ENCODE results near the gene PITPNM3. TPM values are rescaled to one million over a fixed set of nuclear protein-coding genes. Genes with fewer than 3 reads are reported as not detected.

Gene PITPNM3
- total and polyA plus RNA-seq, 11 donors: 0.16 to 1.7 (median 0.33) TPM

GRCh38 chr17:6479622-6480302 is 76.6 kb downstream of the PITPNM3 start:
- no peak for TF ChIP-seq POLR2A (IDR thresholded peaks at IDR 0.05)
- TF ChIP-seq, protein P1, sequence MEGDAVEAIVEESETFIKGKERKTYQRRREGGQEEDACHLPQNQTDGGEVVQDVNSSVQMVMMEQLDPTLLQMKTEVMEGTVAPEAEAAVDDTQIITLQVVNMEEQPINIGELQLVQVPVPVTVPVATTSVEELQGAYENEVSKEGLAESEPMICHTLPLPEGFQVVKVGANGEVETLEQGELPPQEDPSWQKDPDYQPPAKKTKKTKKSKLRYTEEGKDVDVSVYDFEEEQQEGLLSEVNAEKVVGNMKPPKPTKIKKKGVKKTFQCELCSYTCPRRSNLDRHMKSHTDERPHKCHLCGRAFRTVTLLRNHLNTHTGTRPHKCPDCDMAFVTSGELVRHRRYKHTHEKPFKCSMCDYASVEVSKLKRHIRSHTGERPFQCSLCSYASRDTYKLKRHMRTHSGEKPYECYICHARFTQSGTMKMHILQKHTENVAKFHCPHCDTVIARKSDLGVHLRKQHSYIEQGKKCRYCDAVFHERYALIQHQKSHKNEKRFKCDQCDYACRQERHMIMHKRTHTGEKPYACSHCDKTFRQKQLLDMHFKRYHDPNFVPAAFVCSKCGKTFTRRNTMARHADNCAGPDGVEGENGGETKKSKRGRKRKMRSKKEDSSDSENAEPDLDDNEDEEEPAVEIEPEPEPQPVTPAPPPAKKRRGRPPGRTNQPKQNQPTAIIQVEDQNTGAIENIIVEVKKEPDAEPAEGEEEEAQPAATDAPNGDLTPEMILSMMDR (IDR thresholded peaks at IDR 0.05): no peak
- H3K36me3 ChIP-seq: no peaks in the 10 kb centered on the region
- intact Hi-C loops (cut with DNase I): loop anchor here in 7 of 10 donors (5.0 to 10.0 kb wide), 5 partner anchors 65 to 95 kb away; partner anchors contain the start of gene PITPNM3 (in 3 of the 7)
- DNase-seq (no peak), ATAC-seq (no peak)
- H3K4me3 ChIP-seq: no peak overlapping the region
- no peak overlapping the region for H3K27ac ChIP-seq
- 38 to 59% (median 51%) methylated on average over 10 to 13 of the region's 13 CpGs for WGBS, 4 donors
- H3K4me1 ChIP-seq: no peaks in the 10 kb centered on the region
- no peaks in the 10 kb centered on the region for H3K9me3 ChIP-seq
- peaks cover 0 to 17% (median 0%) of the 10 kb centered on the region in 9 donors for H3K27me3 ChIP-seq

- Histone ChIP-seq H3K27ac (no peak overlapping the region), H3K27me3 (peaks cover 0 to 17% (median 0%) of the 10 kb centered on the region in 9 donors), H3K36me3 (no peaks in the 10 kb centered on the region), H3K9me3 (no peaks in the 10 kb centered on the region), H3K4me3 (no peak overlapping the region), H3K4me1 (no peaks in the 10 kb centered on the region)
- intact Hi-C loops (cut with DNase I): loop anchor here in 7 of 10 donors (5.0 to 10.0 kb wide), 5 partner anchors 66 to 96 kb away; partner anchors contain the start of gene PITPNM3 (in 3 of the 7)
- DNase-seq: peak in 1 of 5 donors; percentile 48
- ATAC-seq: no peak
- no peak for TF ChIP-seq POLR2A (IDR thresholded peaks at IDR 0.05)
- TF ChIP-seq, protein P1 (IDR thresholded peaks at IDR 0.05): no peak
- 88 to 95% (median 92%) methylated on average over 11 of the region's 11 CpGs for WGBS, 4 donors
Observed at GRCh38 chr17:6478486-6478885, 77.9 kb downstream of the PITPNM3 start.

GRCh38 chr17:6477831-6478383 is 78.4 kb downstream of the PITPNM3 start:
- H3K4me3 ChIP-seq: no peak overlapping the region
- H3K9me3 ChIP-seq: no peaks in the 10 kb centered on the region
- intact Hi-C loops (cut with DNase I): loop anchor here in 7 of 10 donors (5.0 to 10.0 kb wide), 5 partner anchors 67 to 97 kb away; partner anchors contain the start of gene PITPNM3 (in 3 of the 7)
- DNase-seq (peak in 1 of 5 donors; percentile 33), ATAC-seq (no peak)
- 84 to 93% (median 88%) methylated on average over 7 to 14 of the region's 14 CpGs for WGBS, 4 donors
- no peaks in the 10 kb centered on the region for H3K4me1 ChIP-seq
- no peaks in the 10 kb centered on the region for H3K36me3 ChIP-seq
- TF ChIP-seq, protein P1 (IDR thresholded peaks at IDR 0.05): no peak
- no peak for TF ChIP-seq POLR2A (IDR thresholded peaks at IDR 0.05)
- H3K27ac ChIP-seq: no peak overlapping the region
- H3K27me3 ChIP-seq: peaks cover 0 to 17% (median 0%) of the 10 kb centered on the region in 9 donors

DNA sequence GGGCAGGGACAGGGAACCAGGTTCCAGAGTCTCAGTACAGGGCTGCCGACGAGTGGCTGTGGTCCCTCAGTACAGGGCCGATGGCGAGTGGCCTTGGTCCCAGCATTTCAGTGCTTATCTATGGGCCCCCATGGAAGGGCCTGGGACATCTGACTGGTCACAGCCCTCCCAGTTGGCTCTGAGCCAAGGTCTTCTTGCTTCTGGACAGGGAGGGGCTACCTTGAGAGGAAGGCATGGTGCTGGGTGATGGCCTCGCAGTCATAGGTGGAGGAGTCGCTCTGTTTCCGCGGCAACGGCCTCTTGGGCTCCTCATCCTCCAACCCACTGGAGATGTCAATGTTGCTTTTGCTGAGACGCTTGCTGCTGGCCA is 79.6 kb downstream of the PITPNM3 start:
- intact Hi-C loops (cut with DNase I): loop anchor here in 7 of 10 donors (5.0 to 10.0 kb wide), 5 partner anchors 68 to 98 kb away; partner anchors contain the start of gene PITPNM3 (in 3 of the 7)
- Histone ChIP-seq H3K27ac (no peak overlapping the region), H3K27me3 (peaks cover 0 to 17% (median 0%) of the 10 kb centered on the region in 9 donors), H3K4me1 (no peaks in the 10 kb centered on the region), H3K36me3 (no peaks in the 10 kb centered on the region), H3K9me3 (no peaks in the 10 kb centered on the region), H3K4me3 (no peak overlapping the region)
- DNase-seq: peak in 1 of 5 donors; percentile 38
- no peak for ATAC-seq
- TF ChIP-seq, protein P1 (IDR thresholded peaks at IDR 0.05): no peak
- TF ChIP-seq POLR2A (IDR thresholded peaks at IDR 0.05): no peak
- WGBS, 4 donors: 64 to 86% (median 70%) methylated on average over 8 to 10 of the region's 10 CpGs

Measured in heart left ventricle (tissue), 16 donors.